ENCODE results near the gene RNF169. TPM values are rescaled to one million over a fixed set of nuclear protein-coding genes. Genes with fewer than 3 reads are reported as not detected.

The RNF169 gene
- total and polyA plus RNA-seq, 9 of the 15 experiments (the other 6 are each of a cell fraction or from before 2014, with no cell fraction given), result 0.68 to 18.1 (median 10.1) TPM

GRCh38 chr11:74756571-74756970, 7.9 kb downstream of the RNF169 start (continued):
- TF ChIP-seq ZHX1 (conservative IDR thresholded peaks at IDR 0.05; ENCODE audit: low read length), result no peak
- TF ChIP-seq TAL1 (IDR thresholded peaks at IDR 0.05), result no peak
- TF ChIP-seq ATF6 (CRISPR knock-in tag; IDR thresholded peaks at IDR 0.05), result no peak
- TF ChIP-seq ZFX (CRISPR knock-in tag; IDR thresholded peaks at IDR 0.05), result no peak
- TF ChIP-seq NCOA6 (IDR thresholded peaks at IDR 0.05), result no peak
- no peak for TF ChIP-seq NKRF (IDR thresholded peaks at IDR 0.05; ENCODE audit: borderline replicate concordance)
- no peak for TF ChIP-seq SMARCB1 (IDR thresholded peaks at IDR 0.05; ENCODE audit: insufficient read length, low read depth)

All from K562 (cell line).